Sigmoid colon (tissue), 7 donors: ENCODE measurements around the gene VWA3B. TPM values are rescaled to one million over a fixed set of nuclear protein-coding genes. Genes with fewer than 3 reads are reported as not detected.

Experiments
- DNase-seq: peaks from one replicate; pipeline ENCODE4 v3.0.0-alpha.2; 2019
- H3K27ac ChIP-seq, 4 donors: fragments of 200-600 bp; sonication (generic); one replicate each; pipeline ENCODE4 v1.5.1; 2016 to 2019; ENCODE audit warnings: mild to moderate bottlenecking in 1 of 4
- H3K27me3 ChIP-seq, 3 donors: fragments of 200-600 bp; sonication (generic); one replicate each; pipeline ENCODE4 v1.5.1; 2019; ENCODE audit warnings: mild to moderate bottlenecking in 1 of 3
- H3K36me3 ChIP-seq, 4 donors: fragments of 200-600 bp; sonication (generic); one replicate each; pipeline ENCODE4 v1.5.1; 2016 to 2019
- H3K4me1 ChIP-seq, 4 donors: fragments of 200-600 bp; sonication (generic); one replicate each; pipeline ENCODE4 v1.5.1; 2017 to 2019
- H3K4me3 ChIP-seq, 4 donors: fragments of 200-600 bp; sonication (generic); one replicate each; pipeline ENCODE4 v1.5.1; 2017 to 2019; ENCODE audit warnings: mild to moderate bottlenecking in 2 of 4, moderate library complexity in 1 of 4
- H3K9me3 ChIP-seq, 4 donors: fragments of 200-600 bp in 3 of 4; sonication (generic) in 3 of 4; one replicate each; pipeline versions ENCODE4 v1.5.1 to v1.6.1; 2013 to 2019
- CTCF ChIP-seq, 4 experiments: fragments of 450-650 bp in 3 of 4; fragments of 200-600 bp in 1 of 4; IDR thresholded peaks; one replicate each; pipeline ENCODE4 v1.5.1; 2016 to 2019; ENCODE audit warnings: antibody characterized with exemption in 4 of 4, mild to moderate bottlenecking in 3 of 4, moderate library complexity in 2 of 4
- EP300 ChIP-seq, 4 donors: sonication (generic); formaldehyde crosslinking; IDR thresholded peaks; one replicate each; pipeline ENCODE4 v1.6.1; 2017; ENCODE audit warnings: antibody characterized with exemption in 4 of 4
- POLR2A ChIP-seq, 2 donors: fragments of 450-650 bp; IDR thresholded peaks; one replicate each; pipeline ENCODE4 v1.6.1; 2016; ENCODE audit warnings: antibody characterized with exemption in 2 of 2, mild to moderate bottlenecking in 2 of 2, moderate library complexity in 2 of 2
- POLR2AphosphoS5 ChIP-seq, 4 donors: sonication (generic); formaldehyde crosslinking; IDR thresholded peaks; one replicate each; pipeline ENCODE4 v1.6.1; 2017; ENCODE audit warnings: antibody characterized with exemption in 4 of 4
- WGBS, 2 donors: extraction: QIAGEN DNeasy Blood & Tissue Kit; methylation state at CpG; one replicate each; pipeline ENCODE4 v1.1.7; 2013; 5-methylcytosine and 5-hydroxymethylcytosine counted together
- intact Hi-C: fragments of 100-400 bp; cut with DNase I; formaldehyde crosslinking; loops from one replicate; pipeline ENCODE4 v1.15.1; 2023
- polyA plus RNA-seq, 3 donors: library from polyadenylated mRNA; stranded (reverse); fragments of 200-250 nt; gene quantifications; one replicate each; pipeline ENCODE4 v1.2.3, GENCODE V29; 2013
- total RNA-seq, 4 donors: library from RNA; depleted of rRNA; stranded (reverse); fragments of >200 nt; gene quantifications; one replicate each; pipeline ENCODE4 v1.1.0, GENCODE V29; 2016
- donor health status: healthy with polysubstance abuse.
- donor health status: Bipolar disorder and iron deficiency.
- donor health status: healthy.

Gene VWA3B
- total and polyA plus RNA-seq, 7 donors: 0.55 to 1.4 (median 1.2) TPM; not detected in 3

- no peaks in the 10 kb centered on the region for H3K27me3 ChIP-seq
- 83 to 85% methylated on average over 4 of the region's 4 CpGs for WGBS, 2 donors
- no peak overlapping the region for H3K27ac ChIP-seq
- intact Hi-C loops: no loop called here
- H3K9me3 ChIP-seq: no peaks in the 10 kb centered on the region
- DNase-seq: no peak
- H3K4me3 ChIP-seq: no peak overlapping the region
- TF ChIP-seq POLR2A (IDR thresholded peaks at IDR 0.05) (no peak), CTCF (IDR thresholded peaks at IDR 0.05) (no peak), POLR2AphosphoS5 (IDR thresholded peaks at IDR 0.05) (no peak), EP300 (IDR thresholded peaks at IDR 0.05) (no peak)
- no peaks in the 10 kb centered on the region for H3K36me3 ChIP-seq
- peaks cover 0 to 13% (median 9%) of the 10 kb centered on the region in 4 donors for H3K4me1 ChIP-seq
These were observed 68.7 kb downstream of the VWA3B start for GRCh38 chr2:98155716-98156115.

- no peak for TF ChIP-seq EP300 (IDR thresholded peaks at IDR 0.05)
- TF ChIP-seq POLR2A (IDR thresholded peaks at IDR 0.05): no peak
- no peak for TF ChIP-seq CTCF (IDR thresholded peaks at IDR 0.05)
- TF ChIP-seq POLR2AphosphoS5 (IDR thresholded peaks at IDR 0.05): no peak
- Histone ChIP-seq H3K27ac (no peak overlapping the region), H3K9me3 (no peaks in the 10 kb centered on the region), H3K36me3 (no peaks in the 10 kb centered on the region), H3K4me1 (peaks cover 0 to 19% (median 15%) of the 10 kb centered on the region in 4 donors), H3K27me3 (no peaks in the 10 kb centered on the region), H3K4me3 (no peak overlapping the region)
- 96 to 97% methylated on average over 7 of the region's 7 CpGs for WGBS, 2 donors
- intact Hi-C loops: no loop called here
- DNase-seq: no peak
These were observed 69.3 kb downstream of the VWA3B start for GRCh38 chr2:98156304-98156703.

GRCh38 chr2:98157557-98157956, 70.6 kb downstream of the VWA3B start:
- H3K27ac ChIP-seq: no peak overlapping the region
- DNase-seq: no peak
- H3K4me3 ChIP-seq: no peak overlapping the region
- WGBS, 2 donors: 81 to 83% methylated on average over 8 of the region's 8 CpGs
- no peaks in the 10 kb centered on the region for H3K27me3 ChIP-seq
- intact Hi-C loops: no loop called here
- H3K9me3 ChIP-seq: no peaks in the 10 kb centered on the region
- no peaks in the 10 kb centered on the region for H3K36me3 ChIP-seq
- no peak for TF ChIP-seq CTCF (IDR thresholded peaks at IDR 0.05)
- TF ChIP-seq POLR2A (IDR thresholded peaks at IDR 0.05): no peak
- TF ChIP-seq EP300 (IDR thresholded peaks at IDR 0.05): no peak
- TF ChIP-seq POLR2AphosphoS5 (IDR thresholded peaks at IDR 0.05): no peak
- peaks cover 0 to 30% (median 26%) of the 10 kb centered on the region in 4 donors for H3K4me1 ChIP-seq

- Histone ChIP-seq H3K4me1 (peaks cover 0 to 36% (median 32%) of the 10 kb centered on the region in 4 donors), H3K27me3 (no peaks in the 10 kb centered on the region), H3K4me3 (no peak overlapping the region), H3K9me3 (no peaks in the 10 kb centered on the region), H3K27ac (no peak overlapping the region), H3K36me3 (no peaks in the 10 kb centered on the region)
- intact Hi-C loops: no loop called here
- WGBS, 2 donors: 86 to 90% methylated on average over 8 of the region's 8 CpGs
- TF ChIP-seq POLR2AphosphoS5 (IDR thresholded peaks at IDR 0.05) (no peak), EP300 (IDR thresholded peaks at IDR 0.05) (peak in 1 of 4 donors; percentile 29)
- DNase-seq: no peak
These were observed 71.3 kb downstream of the VWA3B start for GRCh38 chr2:98158305-98158704.

- Histone ChIP-seq H3K27me3 (no peaks in the 10 kb centered on the region), H3K4me3 (no peak overlapping the region), H3K36me3 (no peaks in the 10 kb centered on the region), H3K4me1 (peaks cover 0 to 45% (median 36%) of the 10 kb centered on the region in 4 donors), H3K9me3 (no peaks in the 10 kb centered on the region), H3K27ac (peak overlapping the region in 2 of 4 donors; percentile 79 to 80)
- TF ChIP-seq CTCF (IDR thresholded peaks at IDR 0.05) (no peak), EP300 (IDR thresholded peaks at IDR 0.05) (no peak), POLR2AphosphoS5 (IDR thresholded peaks at IDR 0.05) (no peak), POLR2A (IDR thresholded peaks at IDR 0.05) (no peak)
- intact Hi-C loops: no loop called here
- WGBS, 2 donors: 85 to 92% methylated on average over 4 of the region's 4 CpGs
- DNase-seq: no peak
These were observed 73.6 kb downstream of the VWA3B start for GRCh38 chr2:98160554-98160953.
